DMS53 treated with DMSO at 0.1 percent for 48 hours (cell line): Measurements from ENCODE around the gene TNK1.

ENCODE experiments used
- DNase-seq: peaks from one replicate; lab custom pipeline; 2025; ENCODE audit not compliant: unreplicated experiment; lab: John Stamatoyannopoulos, UW

TNK1 gene

DNA sequence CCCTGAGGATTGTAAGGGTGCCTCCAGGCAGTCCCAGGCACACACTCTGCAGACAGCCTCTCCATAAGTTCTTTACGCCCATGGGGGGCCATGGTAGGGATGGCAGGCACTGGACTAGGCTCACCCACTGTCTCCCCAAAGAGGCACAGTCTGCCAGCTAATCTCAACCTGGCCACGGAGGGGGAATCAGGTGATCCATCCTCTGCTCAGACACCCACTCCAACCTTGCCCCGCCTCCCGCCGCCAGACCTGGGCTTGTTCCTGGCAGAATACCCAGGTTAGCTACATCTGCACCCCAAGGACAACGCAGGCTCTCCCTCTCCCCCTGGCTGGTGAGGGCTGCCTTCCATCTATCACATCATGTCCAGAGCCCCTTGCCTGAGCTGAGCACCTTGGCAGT, 28.0 kb downstream of the TNK1 start:
- DNase-seq = no peak

DNA sequence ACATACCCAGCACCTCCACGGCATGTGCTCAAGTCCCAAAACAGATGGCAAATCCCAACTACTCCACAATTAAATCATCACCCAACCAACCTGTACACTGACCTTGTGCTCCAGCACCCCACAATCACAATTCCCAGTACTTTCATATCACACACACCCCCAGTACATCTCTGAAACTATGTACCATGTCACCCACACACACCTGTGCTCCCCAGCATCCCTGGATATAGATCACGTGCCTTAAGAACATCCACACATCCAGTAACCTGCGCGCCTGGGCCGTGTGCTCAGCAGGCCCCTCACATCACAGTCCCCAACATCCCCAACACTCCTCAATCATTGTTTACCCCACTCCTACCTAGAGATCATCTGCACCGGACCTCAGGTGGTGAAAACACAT, 28.8 kb downstream of the TNK1 start:
- no peak for DNase-seq

- DNase-seq = no peak
These were observed 29.9 kb downstream of the TNK1 start for GRCh38 chr17:7410634-7411426.

DNA sequence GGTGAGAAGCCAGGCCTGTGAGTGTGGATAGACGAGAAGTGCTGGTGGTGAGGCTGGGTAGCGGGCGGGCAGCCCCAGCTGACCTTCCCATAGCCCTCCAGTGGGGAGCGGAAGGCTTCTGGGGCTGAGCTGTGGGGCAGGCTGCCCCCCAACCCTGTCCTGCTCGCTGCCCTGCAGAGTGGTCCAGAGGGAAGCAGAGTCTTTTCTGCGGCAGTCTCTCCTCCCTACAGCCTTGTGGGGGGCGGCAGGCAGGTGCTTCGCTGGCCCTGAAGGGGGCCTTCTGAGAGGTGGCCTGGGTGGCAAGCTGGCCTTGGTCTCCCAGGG, 30.5 kb downstream of the TNK1 start:
- no peak for DNase-seq

- DNase-seq = no peak
These were observed 32.6 kb downstream of the TNK1 start for GRCh38 chr17:7413346-7413985.

GRCh38 chr17:7414837-7415236, 33.9 kb downstream of the TNK1 start:
- DNase-seq = no peak

GRCh38 chr17:7415784-7416183, 34.9 kb downstream of the TNK1 start:
- no peak for DNase-seq

DNA sequence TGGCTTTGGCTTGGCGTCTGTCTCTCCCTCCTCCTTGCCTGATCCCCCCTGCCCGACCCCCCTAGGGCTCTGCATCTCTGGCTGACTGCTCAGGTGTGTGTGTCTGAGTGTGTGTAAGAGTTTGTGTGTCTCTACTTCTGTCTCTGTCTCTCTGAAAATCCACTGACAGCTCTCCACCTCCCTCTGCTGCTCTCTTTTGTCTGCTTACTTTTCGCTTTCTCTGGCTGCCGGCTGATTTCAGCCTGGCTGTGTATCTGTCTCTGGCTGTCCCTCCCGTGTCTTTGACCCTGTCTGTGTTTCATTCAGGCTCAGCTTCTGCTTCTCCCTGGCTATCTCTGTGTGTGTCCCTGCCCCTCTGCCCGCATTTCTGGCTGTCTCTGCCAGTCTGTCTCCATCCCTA, 35.4 kb downstream of the TNK1 start:
- no peak for DNase-seq

- DNase-seq = no peak
These were observed 36.3 kb downstream of the TNK1 start for GRCh38 chr17:7417056-7417655.

DNA sequence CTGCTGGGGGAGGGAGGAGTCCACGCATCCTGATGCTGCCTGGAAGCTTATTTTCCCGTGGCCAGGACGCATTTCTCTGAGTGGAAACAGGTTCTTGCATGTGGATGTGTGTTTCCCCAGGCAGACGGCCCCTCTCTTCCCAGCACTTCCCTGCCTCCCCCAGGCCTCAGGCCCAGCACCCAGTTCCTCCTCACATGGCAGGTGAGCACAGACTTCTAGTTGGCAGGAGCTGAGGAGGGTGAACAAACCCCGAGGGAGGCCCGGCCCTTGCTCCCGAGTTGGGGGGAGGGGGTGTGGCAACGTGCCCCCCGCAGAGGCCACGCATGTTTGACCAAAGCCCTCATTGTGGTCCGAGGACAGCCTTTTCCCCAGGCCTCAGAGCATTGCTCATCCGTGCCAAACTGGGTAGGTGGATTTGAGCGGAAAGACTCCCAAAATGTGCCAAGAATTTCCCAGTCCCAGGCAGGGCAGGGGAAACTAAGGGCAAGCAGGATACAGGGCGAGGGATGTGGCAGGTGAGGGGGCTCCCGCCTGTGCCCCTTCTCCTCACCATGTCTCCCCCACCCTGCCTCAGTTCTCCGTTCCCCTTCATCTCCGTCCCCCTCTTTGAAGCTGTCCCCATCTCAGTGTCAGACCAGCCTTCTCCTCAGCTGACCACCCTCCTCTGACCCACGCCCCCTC, 37.7 kb downstream of the TNK1 start:
- no peak for DNase-seq

- DNase-seq = no peak
These were observed 39.1 kb downstream of the TNK1 start, which contains the start of gene SPEM1 for GRCh38 chr17:7419819-7420610. Gene SPEM1, plus strand, starts transcription at chr17:7420324. Its CDS starts 61 bp downstream, at chr17:7420385.

- no peak for DNase-seq
These were observed 40.3 kb downstream of the TNK1 start for GRCh38 chr17:7421186-7421585.

- no peak for DNase-seq
These were observed 42.8 kb downstream of the TNK1 start for GRCh38 chr17:7423679-7424078.

- DNase-seq = no peak
These were observed 44.4 kb downstream of the TNK1 start, which contains the start of gene SPEM2 for GRCh38 chr17:7425316-7425715. Gene SPEM2, plus strand, starts transcription at chr17:7425616. Its CDS starts 73 bp downstream, at chr17:7425689.

GRCh38 chr17:7425756-7426155, 44.9 kb downstream of the TNK1 start:
- no peak for DNase-seq

DNA sequence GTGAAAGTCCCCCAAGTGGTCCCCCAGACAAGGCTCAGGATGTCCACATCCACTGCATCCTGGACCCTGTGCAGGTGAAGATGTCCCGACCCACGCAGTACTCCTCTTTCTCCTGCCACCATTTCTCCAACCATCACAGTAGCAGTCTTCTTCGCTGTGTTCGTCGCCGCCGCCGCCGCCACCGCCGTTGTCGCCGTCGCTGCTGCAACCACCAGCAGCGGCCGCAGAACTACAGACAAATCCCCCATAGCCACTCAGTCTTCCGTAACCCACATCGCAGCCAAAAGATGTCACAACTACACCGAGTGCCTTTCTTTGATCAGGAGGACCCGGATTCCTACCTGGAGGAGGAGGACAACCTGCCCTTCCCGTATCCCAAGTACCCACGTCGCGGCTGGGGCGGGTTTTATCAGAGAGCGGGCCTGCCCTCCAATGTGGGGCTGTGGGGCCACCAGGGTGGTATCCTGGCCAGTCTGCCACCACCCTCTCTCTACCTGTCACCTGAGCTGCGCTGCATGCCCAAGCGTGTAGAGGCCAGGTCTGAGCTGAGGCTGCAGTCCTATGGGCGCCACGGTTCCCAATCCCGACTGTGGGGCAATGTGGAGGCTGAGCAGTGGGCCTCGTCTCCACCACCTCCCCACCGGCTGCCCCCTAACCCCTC, 45.4 kb downstream of the TNK1 start:
- DNase-seq = no peak

GRCh38 chr17:7426896-7427489, 46.1 kb downstream of the TNK1 start:
- DNase-seq = no peak

DNA sequence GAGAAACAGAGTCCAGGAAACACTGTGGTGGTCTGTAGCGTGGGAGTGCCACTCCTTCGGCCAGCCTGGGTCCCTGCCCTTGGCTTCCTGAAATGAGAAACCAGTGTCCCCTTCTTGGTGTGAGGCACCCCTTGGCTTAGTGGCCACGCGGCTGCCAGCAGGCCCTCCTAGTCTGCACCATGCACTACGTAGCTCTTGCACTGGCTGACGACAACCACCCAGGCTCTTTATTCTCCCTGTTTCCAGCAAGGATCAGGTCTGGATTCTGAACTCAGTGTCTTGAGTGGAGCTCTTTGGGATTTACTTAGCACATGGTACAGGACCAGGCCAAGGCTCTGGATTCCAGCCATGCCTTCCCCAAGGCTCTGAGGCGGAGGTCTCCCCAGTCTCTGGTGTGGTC, 46.7 kb downstream of the TNK1 start:
- no peak for DNase-seq

DNA sequence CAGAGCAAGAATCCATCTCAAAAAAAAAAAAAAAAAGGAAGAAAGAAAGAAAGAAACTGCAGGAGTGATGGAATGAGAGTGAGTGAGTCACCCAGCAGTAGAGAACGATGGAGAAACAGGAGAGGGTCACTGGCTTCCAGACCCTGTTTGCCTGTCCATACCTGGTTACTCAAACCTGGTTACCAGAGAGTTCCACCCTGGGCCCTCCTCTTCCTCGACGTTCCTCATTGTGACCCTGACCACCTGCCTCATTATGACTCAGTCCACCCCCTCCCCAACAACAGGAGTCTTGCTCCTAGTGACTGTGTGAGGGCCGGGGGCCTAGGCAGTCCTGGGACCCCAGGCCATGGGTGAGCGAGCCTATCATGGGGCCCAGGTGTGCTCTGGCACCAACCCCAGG, 47.7 kb downstream of the TNK1 start, which contains the start of gene SPEM3:
Gene SPEM3, plus strand, starts transcription at position 301 of the 400 bp plus-strand sequence. Its CDS starts 46 bp downstream, at position 347.
- no peak for DNase-seq

- DNase-seq = no peak
These were observed 48.8 kb downstream of the TNK1 start for GRCh38 chr17:7429722-7430121.
